ENCODE data around the gene ZMYM4. TPM values are rescaled to one million over a fixed set of nuclear protein-coding genes. Genes with fewer than 3 reads are reported as not detected.

The ZMYM4 gene
- total and polyA plus RNA-seq, 8 donors = 8.8 to 104 (median 23.7) TPM

- H3K4me3 ChIP-seq = no peak overlapping the region
- no peak for DNase-seq
- H3K9me3 ChIP-seq = peaks cover 0 to 10% (median 7%) of the 10 kb centered on the region in 4 donors
- no peaks in the 10 kb centered on the region for H3K27me3 ChIP-seq
- intact Hi-C loops (cut with DNase I; ENCODE audit: low total_unique reads) = no loop called here
- no peak for TF ChIP-seq POLR2AphosphoS5 (IDR thresholded peaks at IDR 0.05)
- H3K4me1 ChIP-seq = peaks cover 0 to 5% (median 0%) of the 10 kb centered on the region in 4 donors
- H3K36me3 ChIP-seq = peaks cover 0 to 22% (median 15%) of the 10 kb centered on the region in 4 donors
- H3K27ac ChIP-seq = no peak overlapping the region
- 94 to 100% (median 98%) methylated on average over 3 of the region's 3 CpGs for WGBS, 5 donors
Measured at GRCh38 chr1:35281565-35281964, 13.1 kb downstream of the ZMYM4 start.

- no peak overlapping the region for H3K27ac ChIP-seq
- peaks cover 0 to 10% (median 7%) of the 10 kb centered on the region in 4 donors for H3K9me3 ChIP-seq
- H3K4me3 ChIP-seq = no peak overlapping the region
- no peak for DNase-seq
- intact Hi-C loops (cut with DNase I; ENCODE audit: low total_unique reads) = no loop called here
- H3K27me3 ChIP-seq = no peaks in the 10 kb centered on the region
- TF ChIP-seq POLR2A (IDR thresholded peaks at IDR 0.05) (no peak), POLR2AphosphoS5 (IDR thresholded peaks at IDR 0.05) (no peak), CTCF (IDR thresholded peaks at IDR 0.05) (no peak), EP300 (IDR thresholded peaks at IDR 0.05) (no peak)
- peaks cover 0 to 22% (median 15%) of the 10 kb centered on the region in 4 donors for H3K36me3 ChIP-seq
- peaks cover 0 to 2% (median 0%) of the 10 kb centered on the region in 4 donors for H3K4me1 ChIP-seq
Measured at GRCh38 chr1:35282172-35282571, 13.7 kb downstream of the ZMYM4 start.

GRCh38 chr1:35284852-35285251 lies 16.3 kb downstream of the ZMYM4 start:
- TF ChIP-seq CTCF (IDR thresholded peaks at IDR 0.05) = no peak
- intact Hi-C loops (cut with DNase I; ENCODE audit: low total_unique reads) = no loop called here
- H3K27ac ChIP-seq = no peak overlapping the region

GRCh38 chr1:35285771-35286606 lies 17.5 kb downstream of the ZMYM4 start:
- Histone ChIP-seq H3K27ac (no peak overlapping the region), H3K4me1 (peaks cover 9 to 31% (median 17%) of the 10 kb centered on the region in 4 donors), H3K27me3 (no peaks in the 10 kb centered on the region), H3K36me3 (peaks cover 0 to 15% (median 11%) of the 10 kb centered on the region in 4 donors), H3K4me3 (no peak overlapping the region), H3K9me3 (peaks cover 0 to 10% (median 7%) of the 10 kb centered on the region in 4 donors)
- TF ChIP-seq POLR2A (IDR thresholded peaks at IDR 0.05) (no peak), POLR2AphosphoS5 (IDR thresholded peaks at IDR 0.05) (no peak), CTCF (IDR thresholded peaks at IDR 0.05) (no peak), EP300 (IDR thresholded peaks at IDR 0.05) (no peak)
- intact Hi-C loops (cut with DNase I; ENCODE audit: low total_unique reads) = no loop called here
- 88 to 94% (median 93%) methylated on average over 5 of the region's 5 CpGs for WGBS, 5 donors
- no peak for DNase-seq

More at GRCh38 chr1:35284852-35285251, 16.3 kb downstream of the ZMYM4 start:
- H3K9me3 ChIP-seq = peaks cover 0 to 10% (median 7%) of the 10 kb centered on the region in 4 donors
- peaks cover 9 to 26% (median 17%) of the 10 kb centered on the region in 4 donors for H3K4me1 ChIP-seq
- peaks cover 0 to 15% (median 4%) of the 10 kb centered on the region in 4 donors for H3K36me3 ChIP-seq
- H3K27me3 ChIP-seq = no peaks in the 10 kb centered on the region
- 91 to 98% (median 96%) methylated on average over 3 of the region's 3 CpGs for whole genome bisulfite sequencing, 5 donors
- H3K4me3 ChIP-seq = no peak overlapping the region
- no peak for DNase-seq

All from stomach (tissue), 9 donors.